HG03521 (cell line): ENCODE measurements around the gene ANKEF1.

Experiments
- ATAC-seq: cut with Tn5 transposase; IDR thresholded peaks from one replicate; pipeline ENCODE4 v1.9.1; 2021; ENCODE audit warnings: mild to moderate bottlenecking, moderate library complexity; ENCODE audit not compliant: unreplicated experiment

ANKEF1 gene

DNA sequence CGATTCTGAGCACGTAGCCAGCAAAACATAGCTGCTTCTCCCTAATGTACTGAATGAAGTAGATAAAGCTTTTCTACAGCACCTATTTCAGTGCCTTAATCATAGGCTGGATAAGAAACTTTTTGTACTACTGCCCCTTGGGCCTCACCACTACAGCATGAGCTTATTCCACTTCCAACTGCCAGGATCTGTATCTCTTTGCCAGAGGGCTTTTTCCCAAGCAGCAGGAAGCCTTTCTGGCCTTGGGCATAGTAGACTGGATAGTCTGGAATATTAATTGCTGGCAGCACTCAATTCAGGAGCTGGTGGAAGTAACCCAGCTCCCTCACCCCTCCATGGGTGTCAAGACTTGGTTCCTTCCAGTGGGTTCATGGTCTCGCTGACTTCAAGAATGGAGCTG lies 43.6 kb downstream of the ANKEF1 start:
- no peak for ATAC-seq

DNA sequence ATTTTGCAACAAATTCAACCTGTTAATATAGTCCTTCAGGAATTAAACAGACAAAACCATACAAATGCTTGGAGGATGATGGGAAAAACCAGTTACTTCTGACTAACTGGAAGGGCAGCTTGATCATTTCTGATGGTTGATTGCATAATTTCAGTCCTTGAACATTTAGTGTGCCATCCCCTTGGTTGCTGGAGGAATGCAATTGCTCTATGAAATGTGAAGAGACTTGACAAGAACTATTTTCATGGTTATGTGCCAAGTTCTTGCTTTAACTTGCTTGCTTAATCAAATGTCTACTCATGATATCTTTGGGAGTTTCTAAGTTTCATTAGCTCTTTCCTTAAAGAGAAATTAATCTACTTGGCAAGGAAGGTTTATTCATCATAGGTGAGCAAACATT lies 45.2 kb downstream of the ANKEF1 start:
- ATAC-seq, result no peak

DNA sequence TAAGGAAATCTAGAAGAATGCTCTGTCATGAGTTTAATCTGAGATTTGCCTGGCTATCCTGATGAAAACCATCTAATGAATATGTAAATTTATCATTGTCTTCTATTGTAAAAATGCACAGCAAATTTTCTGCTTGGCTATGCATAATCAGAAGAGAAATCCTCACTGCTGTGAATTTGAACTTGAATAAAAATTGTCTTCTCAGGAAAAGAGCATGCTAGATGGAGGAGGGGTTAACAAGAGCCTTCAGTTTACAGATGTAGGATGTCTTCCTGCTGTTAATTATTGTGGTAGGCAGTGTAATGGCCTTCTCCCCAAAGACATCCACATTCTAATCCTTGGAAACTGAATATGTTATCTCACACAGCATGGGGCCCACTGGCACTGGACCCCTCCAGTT lies 45.8 kb downstream of the ANKEF1 start:
- ATAC-seq, result no peak

DNA sequence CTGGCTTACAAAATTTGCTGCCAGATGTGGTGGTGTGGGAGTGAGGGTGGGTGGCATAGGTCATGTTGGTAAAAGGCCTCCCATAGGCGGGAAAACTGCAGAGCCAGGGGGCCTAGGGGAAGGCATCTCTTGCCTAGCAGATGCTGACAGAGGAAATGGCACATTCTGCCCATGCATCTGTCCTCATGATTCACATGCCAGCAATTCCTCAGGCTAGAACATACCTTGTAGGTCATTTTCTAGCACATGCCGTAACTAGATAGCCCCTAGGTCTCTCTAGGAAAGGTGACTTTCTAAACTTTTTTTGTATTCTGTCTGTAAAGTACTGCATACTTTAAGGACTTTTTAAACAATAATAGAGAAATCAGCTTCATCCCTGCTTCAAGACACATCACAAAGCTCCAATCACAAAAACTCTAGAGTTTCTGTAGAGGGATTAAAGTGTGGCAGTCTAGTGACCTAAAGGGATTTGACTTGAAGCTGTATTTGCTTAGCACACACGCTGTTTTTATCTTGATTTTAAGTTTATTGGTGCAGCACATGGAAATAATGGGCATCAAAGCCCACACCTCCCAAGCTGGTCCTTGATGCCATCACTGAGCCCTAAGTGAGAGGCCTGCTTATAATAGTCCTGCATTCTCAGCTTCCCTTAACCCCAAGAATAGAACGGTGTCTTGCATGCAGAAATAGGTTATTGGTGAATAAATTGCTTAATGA lies 55.2 kb downstream of the ANKEF1 start:
- ATAC-seq, result no peak

DNA sequence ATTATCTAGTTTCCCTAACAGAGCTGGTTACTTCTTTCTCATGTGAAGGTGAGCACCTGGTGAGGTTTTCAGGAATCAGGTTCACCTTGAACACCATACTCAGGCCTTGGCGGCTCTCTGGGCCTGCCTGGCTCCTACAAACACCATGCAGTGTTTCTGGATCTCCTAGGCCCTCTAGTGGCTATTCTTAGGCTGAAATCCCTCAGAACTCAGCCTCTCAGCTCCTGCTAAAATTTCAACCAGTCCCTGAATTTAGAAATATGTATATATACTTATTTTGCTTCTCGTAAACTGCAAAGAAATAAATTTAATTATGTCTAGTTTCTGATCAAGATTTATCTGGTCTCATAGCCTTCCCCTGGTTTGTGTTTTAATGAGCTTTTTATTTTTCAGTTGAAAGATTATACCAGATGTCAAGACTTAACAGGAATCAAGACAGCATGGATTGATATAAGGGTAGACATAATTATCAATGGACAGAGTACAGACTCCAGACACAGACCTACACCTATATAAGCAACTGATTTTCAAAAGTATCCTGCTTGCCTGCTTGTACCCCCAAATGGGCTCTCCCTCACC lies 55.9 kb downstream of the ANKEF1 start:
- no peak for ATAC-seq

DNA sequence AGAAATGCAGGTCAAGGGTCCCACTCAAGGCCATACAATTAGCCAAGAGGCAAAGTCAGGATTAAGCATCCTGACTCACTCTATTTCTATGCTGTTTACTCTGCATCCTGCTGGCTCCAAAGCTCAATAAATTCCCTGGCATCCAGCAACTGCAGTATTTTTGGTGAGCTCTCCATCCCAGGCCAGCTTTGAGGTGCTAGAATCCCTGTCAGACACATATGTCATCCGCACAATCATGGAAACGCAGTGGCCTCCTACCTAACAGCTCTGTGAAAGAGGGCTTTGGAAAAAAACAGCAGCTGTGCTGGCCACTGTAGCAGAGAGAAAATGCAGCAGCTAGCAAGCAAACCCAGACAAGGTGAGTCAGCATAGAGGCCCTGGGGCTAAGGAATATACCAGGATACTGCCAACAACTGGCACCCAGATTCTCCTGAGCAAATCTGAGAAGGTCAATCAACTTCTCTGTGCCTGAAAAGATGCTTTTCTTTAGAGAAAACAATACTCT lies 58.4 kb downstream of the ANKEF1 start:
- no peak for ATAC-seq

DNA sequence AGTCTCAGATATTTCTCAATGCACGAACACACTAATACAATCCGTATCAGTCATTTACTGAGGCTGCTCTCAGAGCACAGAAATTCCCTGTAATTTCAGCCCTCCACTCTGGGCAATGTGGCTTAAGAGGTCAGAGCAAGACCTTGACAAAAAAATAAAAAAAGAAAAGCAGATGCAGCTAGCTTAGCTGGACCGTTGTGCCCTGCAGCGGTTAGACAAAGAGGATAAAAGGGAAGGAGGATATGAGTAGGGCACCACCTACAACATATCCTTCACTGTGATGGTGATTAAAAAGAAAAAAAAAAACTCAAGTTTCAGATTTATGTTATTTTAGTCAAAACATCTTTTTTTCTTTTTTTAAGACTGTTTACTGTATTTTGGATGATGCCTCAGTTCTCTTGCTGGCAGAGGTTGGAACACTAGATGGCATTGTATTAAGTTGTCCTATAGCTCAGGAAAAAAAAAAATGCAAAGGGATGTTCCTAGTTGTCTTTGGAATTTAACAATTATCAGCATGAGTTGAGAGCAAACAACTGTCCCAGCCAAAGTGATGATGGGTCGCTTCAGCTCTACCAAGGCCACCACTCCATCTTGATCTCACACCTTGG lies 59.9 kb downstream of the ANKEF1 start:
- ATAC-seq, result no peak

DNA sequence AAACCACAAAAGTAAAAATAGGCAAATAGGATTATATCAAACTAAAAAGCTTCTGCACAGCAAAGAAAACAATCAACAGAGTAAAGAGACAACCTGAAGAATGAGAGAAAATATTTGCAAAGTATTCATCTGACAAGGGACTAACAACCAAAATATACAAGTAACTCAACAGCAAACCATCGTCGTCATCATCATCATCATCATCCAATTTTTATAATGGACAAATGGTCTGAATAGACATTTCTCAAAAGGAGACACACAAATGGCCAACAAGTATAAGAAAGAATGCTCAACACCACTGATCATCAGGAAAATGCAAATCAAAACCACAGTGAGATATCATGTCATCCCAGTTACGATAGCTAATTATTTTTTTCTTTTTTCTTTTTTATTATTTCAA lies 62.0 kb downstream of the ANKEF1 start:
- no peak for ATAC-seq

DNA sequence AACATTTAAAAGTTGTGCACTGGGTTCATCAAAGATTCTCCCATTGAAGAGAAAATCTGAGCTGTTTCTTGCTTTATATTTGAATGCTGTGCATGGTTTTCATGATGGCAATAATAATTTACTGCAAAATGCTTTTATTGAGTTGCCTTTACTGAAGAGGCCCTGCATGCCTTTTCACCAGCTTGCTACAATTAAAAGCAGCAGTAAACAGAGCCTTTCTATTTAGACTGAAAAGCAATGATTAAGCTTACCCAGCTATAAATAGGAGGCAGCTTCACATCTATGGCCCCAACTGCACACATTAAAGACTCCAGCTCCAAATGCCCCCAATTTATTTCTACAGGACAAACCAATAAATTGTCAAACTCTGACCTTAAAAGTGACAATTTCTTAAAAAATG lies 70.3 kb downstream of the ANKEF1 start:
- ATAC-seq, result no peak
